NCI-H1436 (cell line): ENCODE data around the gene GPS2.
A peak's percentile ranks its signal among the peaks of the same experiment; 100 is the strongest.
"Not testable (repeated sequence)": the region's sequence is repeated elsewhere in the genome, so short reads cannot be mapped to it uniquely, and the experiment has no call there.

Experiments
- DNase-seq: peaks from one replicate; lab custom pipeline; 2025; lab: John Stamatoyannopoulos, UW

GPS2 gene

GRCh38 chr17:7337600-7337999, 22.4 kb upstream of the GPS2 start:
- not testable (repeated sequence) for DNase-seq

- no peak for DNase-seq
Measured at GRCh38 chr17:7336240-7337175, 21.3 kb upstream of the GPS2 start, which contains the start of gene ACAP1. Gene ACAP1, plus strand, starts transcription at chr17:7336529. Its CDS starts 206 bp downstream, at chr17:7336735.

GRCh38 chr17:7335765-7336164, 20.6 kb upstream of the GPS2 start:
- DNase-seq = not testable (repeated sequence)

- DNase-seq = no peak
Measured at GRCh38 chr17:7334938-7335538, 19.9 kb upstream of the GPS2 start.

- not testable (repeated sequence) for DNase-seq
Measured at GRCh38 chr17:7332600-7333069, 17.5 kb upstream of the GPS2 start.

- DNase-seq = no peak
Measured at GRCh38 chr17:7332111-7332510, 17.0 kb upstream of the GPS2 start.

GRCh38 chr17:7330638-7331015, 15.5 kb upstream of the GPS2 start:
- DNase-seq = no peak

GRCh38 chr17:7329997-7330637, 15.0 kb upstream of the GPS2 start:
- DNase-seq = peak; percentile 80

- peak; percentile 97 for DNase-seq
Measured at GRCh38 chr17:7329374-7329996, 14.3 kb upstream of the GPS2 start.

GRCh38 chr17:7328840-7329373, 13.7 kb upstream of the GPS2 start, which contains the start of gene NEURL4:
Gene NEURL4, minus strand, starts transcription at chr17:7329335. Its CDS starts 23 bp downstream, at chr17:7329312.
- no peak for DNase-seq

GRCh38 chr17:7328009-7328408, 12.8 kb upstream of the GPS2 start:
- no peak for DNase-seq

GRCh38 chr17:7327501-7327900, 12.3 kb upstream of the GPS2 start:
- no peak for DNase-seq

- DNase-seq = no peak
Measured at GRCh38 chr17:7327056-7327455, 11.9 kb upstream of the GPS2 start.

- no peak for DNase-seq
Measured at GRCh38 chr17:7326186-7326585, 11.0 kb upstream of the GPS2 start.

GRCh38 chr17:7325031-7325528, 9.9 kb upstream of the GPS2 start:
- no peak for DNase-seq

GRCh38 chr17:7324438-7324779, 9.2 kb upstream of the GPS2 start:
- no peak for DNase-seq

GRCh38 chr17:7323731-7324437, 8.7 kb upstream of the GPS2 start:
- DNase-seq = no peak

- no peak for DNase-seq
Measured at GRCh38 chr17:7322520-7323194, 7.5 kb upstream of the GPS2 start.

- no peak for DNase-seq
Measured at GRCh38 chr17:7321466-7321865, 6.3 kb upstream of the GPS2 start.

- no peak for DNase-seq
Measured at GRCh38 chr17:7318121-7318860, 3.1 kb upstream of the GPS2 start.
